ENCODE measurements around the gene SMIM13. TPM values are rescaled to one million over a fixed set of nuclear protein-coding genes. Genes with fewer than 3 reads are reported as not detected.

SMIM13 gene
- total RNA-seq, 1 donor from 2014 or later, result 36.8 TPM

- peak; percentile 15 for DNase-seq (ENCODE audit: low spot score)
Observed at GRCh38 chr6:11121851-11122250, 28.2 kb downstream of the SMIM13 start.

GRCh38 chr6:11122380-11122779, 28.7 kb downstream of the SMIM13 start:
- no peak for DNase-seq (ENCODE audit: low spot score)

GRCh38 chr6:11123978-11124377, 30.3 kb downstream of the SMIM13 start:
- no peak for DNase-seq (ENCODE audit: low spot score)

- DNase-seq (ENCODE audit: low spot score), result no peak
Observed at GRCh38 chr6:11126876-11127275, 33.2 kb downstream of the SMIM13 start.

GRCh38 chr6:11128608-11129007, 35.0 kb downstream of the SMIM13 start:
- DNase-seq (ENCODE audit: low spot score), result no peak

- no peak for DNase-seq (ENCODE audit: low spot score)
Observed at GRCh38 chr6:11129908-11130565, 36.4 kb downstream of the SMIM13 start.

GRCh38 chr6:11130605-11131004, 37.0 kb downstream of the SMIM13 start:
- DNase-seq (ENCODE audit: low spot score), result no peak

- DNase-seq (ENCODE audit: low spot score), result no peak
Observed at GRCh38 chr6:11132194-11132888, 38.7 kb downstream of the SMIM13 start.

GRCh38 chr6:11133281-11133680, 39.6 kb downstream of the SMIM13 start:
- DNase-seq (ENCODE audit: low spot score), result no peak

- DNase-seq (ENCODE audit: low spot score), result no peak
Observed at GRCh38 chr6:11136809-11137208, 43.2 kb downstream of the SMIM13 start.

- no peak for DNase-seq (ENCODE audit: low spot score)
Observed at GRCh38 chr6:11139051-11139960, 45.7 kb downstream of the SMIM13 start.

- no peak for DNase-seq (ENCODE audit: low spot score)
Observed at GRCh38 chr6:11140056-11140455, 46.4 kb downstream of the SMIM13 start.

- DNase-seq (ENCODE audit: low spot score), result no peak
Observed at GRCh38 chr6:11141295-11141694, 47.7 kb downstream of the SMIM13 start.

GRCh38 chr6:11142296-11143027, 48.8 kb downstream of the SMIM13 start:
- DNase-seq (ENCODE audit: low spot score), result no peak

GRCh38 chr6:11143394-11144371, 50.0 kb downstream of the SMIM13 start:
- DNase-seq (ENCODE audit: low spot score), result peak; percentile 65

GRCh38 chr6:11144393-11144851, 50.8 kb downstream of the SMIM13 start:
- peak; percentile 82 for DNase-seq (ENCODE audit: low spot score)

- no peak for DNase-seq (ENCODE audit: low spot score)
Observed at GRCh38 chr6:11146117-11146826, 52.6 kb downstream of the SMIM13 start.

GRCh38 chr6:11149551-11149950, 55.9 kb downstream of the SMIM13 start:
- DNase-seq (ENCODE audit: low spot score), result no peak

- no peak for DNase-seq (ENCODE audit: low spot score)
Observed at GRCh38 chr6:11151488-11151887, 57.9 kb downstream of the SMIM13 start.

GRCh38 chr6:11152581-11152980, 58.9 kb downstream of the SMIM13 start:
- no peak for DNase-seq (ENCODE audit: low spot score)

Data from umbilical cord (tissue), 2 donors.